Measurements from ENCODE around the gene EIF3B. TPM values are rescaled to one million over a fixed set of nuclear protein-coding genes. Genes with fewer than 3 reads are reported as not detected.
"Not testable (repeated sequence)": the region's sequence is repeated elsewhere in the genome, so short reads cannot be mapped to it uniquely, and the experiment has no call there.

Gene EIF3B
- total RNA-seq, 1 donor from 2014 or later: 64.9 TPM

GRCh38 chr7:2373124-2373556, 18.5 kb downstream of the EIF3B start:
- intact Hi-C loops (cut with DNase I): no loop called here
- no peak for DNase-seq (ENCODE audit: low spot score)

GRCh38 chr7:2373646-2374045, 19.0 kb downstream of the EIF3B start:
- DNase-seq (ENCODE audit: low spot score): no peak
- intact Hi-C loops (cut with DNase I): no loop called here

- intact Hi-C loops (cut with DNase I): no loop called here
- no peak for DNase-seq (ENCODE audit: low spot score)
These were observed 19.8 kb downstream of the EIF3B start for GRCh38 chr7:2374401-2374800.

GRCh38 chr7:2374830-2375728, 20.5 kb downstream of the EIF3B start:
- DNase-seq (ENCODE audit: low spot score): no peak
- intact Hi-C loops (cut with DNase I): no loop called here

GRCh38 chr7:2376351-2377154, 21.9 kb downstream of the EIF3B start:
- DNase-seq (ENCODE audit: low spot score): no peak
- intact Hi-C loops (cut with DNase I): no loop called here

GRCh38 chr7:2377492-2377891, 22.9 kb downstream of the EIF3B start:
- intact Hi-C loops (cut with DNase I); DNase-seq (ENCODE audit: low spot score): not testable (repeated sequence)

- DNase-seq (ENCODE audit: low spot score); intact Hi-C loops (cut with DNase I): not testable (repeated sequence)
These were observed 23.5 kb downstream of the EIF3B start for GRCh38 chr7:2378125-2378524.

GRCh38 chr7:2379161-2379560, 24.5 kb downstream of the EIF3B start:
- no peak for DNase-seq (ENCODE audit: low spot score)
- intact Hi-C loops (cut with DNase I): no loop called here

GRCh38 chr7:2379821-2380450, 25.3 kb downstream of the EIF3B start:
- DNase-seq (ENCODE audit: low spot score): no peak
- intact Hi-C loops (cut with DNase I): no loop called here

- intact Hi-C loops (cut with DNase I): no loop called here
- DNase-seq (ENCODE audit: low spot score): no peak
These were observed 25.8 kb downstream of the EIF3B start for GRCh38 chr7:2380461-2380860.

GRCh38 chr7:2381227-2381626, 26.6 kb downstream of the EIF3B start:
- no peak for DNase-seq (ENCODE audit: low spot score)
- intact Hi-C loops (cut with DNase I): no loop called here

- intact Hi-C loops (cut with DNase I): no loop called here
- no peak for DNase-seq (ENCODE audit: low spot score)
These were observed 27.4 kb downstream of the EIF3B start for GRCh38 chr7:2381881-2382509.

GRCh38 chr7:2383543-2384274, 29.1 kb downstream of the EIF3B start:
- intact Hi-C loops (cut with DNase I): no loop called here
- DNase-seq (ENCODE audit: low spot score): no peak

GRCh38 chr7:2384354-2385243, 30.0 kb downstream of the EIF3B start:
- no peak for DNase-seq (ENCODE audit: low spot score)
- intact Hi-C loops (cut with DNase I): no loop called here

- intact Hi-C loops (cut with DNase I): not testable (repeated sequence)
These were observed 31.5 kb downstream of the EIF3B start for GRCh38 chr7:2386122-2386521.

GRCh38 chr7:2386964-2387669, 32.5 kb downstream of the EIF3B start:
- intact Hi-C loops (cut with DNase I): no loop called here
- DNase-seq (ENCODE audit: low spot score): no peak

More at GRCh38 chr7:2386122-2386521, 31.5 kb downstream of the EIF3B start:
- DNase-seq (ENCODE audit: low spot score): not testable (repeated sequence)

GRCh38 chr7:2387897-2388636, 33.4 kb downstream of the EIF3B start:
- DNase-seq (ENCODE audit: low spot score): peak; percentile 80
- intact Hi-C loops (cut with DNase I): no loop called here

Data from cardiac septum (tissue), 1 donor.